Endothelial cell of umbilical vein (primary cell): ENCODE data around the gene CHST8.

Source experiments
- CTCF ChIP-seq, 2 donors: IDR thresholded peaks; 1 replicate in 1 of 2; 2 replicates in 1 of 2; pipeline ENCODE4 v1.5.1; 2011; ENCODE audit warnings: low read length in 2 of 2, mild to moderate bottlenecking in 2 of 2, moderate library complexity in 2 of 2, control low read depth in 1 of 2, inconsistent platforms in 1 of 2, low read depth in 1 of 2; ENCODE audit not compliant: insufficient read depth in 1 of 2; ENCODE audit errors: extremely low read depth in 1 of 2
- EZH2 ChIP-seq: IDR thresholded peaks from 2 replicates; pipeline ENCODE4 v1.6.1; 2012; ENCODE audit warnings: borderline replicate concordance, low read depth, mild to moderate bottlenecking, moderate library complexity, low read length, inconsistent platforms; ENCODE audit not compliant: severe bottlenecking
- FOS ChIP-seq: IDR thresholded peaks from 2 replicates; pipeline ENCODE4 v1.6.1; 2011; ENCODE audit warnings: mild to moderate bottlenecking, low read length, moderate library complexity, borderline replicate concordance; ENCODE audit not compliant: insufficient read depth
- GATA2 ChIP-seq: IDR thresholded peaks from 2 replicates; pipeline ENCODE4 v1.7.0; 2011; ENCODE audit warnings: low read depth, mild to moderate bottlenecking, moderate library complexity, mixed read lengths, low read length; ENCODE audit not compliant: insufficient read length, insufficient read depth
- JUN ChIP-seq: IDR thresholded peaks from 2 replicates; pipeline ENCODE4 v1.6.1; 2011; ENCODE audit warnings: borderline replicate concordance, low read depth; ENCODE audit not compliant: insufficient read length, insufficient read depth
- MYC ChIP-seq: IDR thresholded peaks from one replicate; pipeline ENCODE4 v1.6.1; 2011; ENCODE audit warnings: mild to moderate bottlenecking, low read depth, low read length
- POLR2A ChIP-seq: IDR thresholded peaks from 2 replicates; pipeline ENCODE4 v1.6.1; 2012; ENCODE audit warnings: low read depth, mild to moderate bottlenecking, control low read depth, low read length
- POLR2AphosphoS5 ChIP-seq: IDR thresholded peaks from 2 replicates; pipeline ENCODE4 v1.6.1; 2012; ENCODE audit warnings: low read depth, mild to moderate bottlenecking, control low read depth, low read length, moderate library complexity; ENCODE audit not compliant: insufficient read depth
- TF ChIP-seq, protein P1 (sequence below): IDR thresholded peaks from 2 replicates; pipeline ENCODE4 v1.6.1; 2011; ENCODE audit not compliant: insufficient read depth, insufficient read length

DNA sequence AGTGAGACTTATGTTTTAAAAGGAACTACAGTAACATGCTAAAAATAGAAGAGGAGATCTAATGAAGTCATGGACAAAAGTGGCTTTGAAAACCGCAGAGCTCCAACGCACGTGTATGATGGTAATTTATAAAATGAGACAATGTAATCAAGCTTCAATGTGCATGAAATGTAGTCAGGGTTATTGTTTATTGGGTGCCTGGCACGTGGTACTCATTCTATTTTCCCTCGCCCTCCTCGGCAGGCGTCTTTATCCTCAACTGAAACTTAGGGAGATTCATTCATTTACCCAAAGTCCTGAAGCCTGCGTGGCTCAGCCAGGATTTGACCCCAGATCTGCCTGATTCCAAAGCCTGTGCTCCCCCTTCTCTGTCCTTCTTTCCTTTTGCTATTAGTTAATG is 79.8 kb downstream of the CHST8 start:
- no peak for TF ChIP-seq CTCF (IDR thresholded peaks at IDR 0.05; ENCODE audit: extremely low read depth in 1 of 2, insufficient read depth in 1 of 2, low read depth in 1 of 2, low read length in 2 of 2)
- no peak for TF ChIP-seq GATA2
- no peak for TF ChIP-seq EZH2
- TF ChIP-seq, protein P1, sequence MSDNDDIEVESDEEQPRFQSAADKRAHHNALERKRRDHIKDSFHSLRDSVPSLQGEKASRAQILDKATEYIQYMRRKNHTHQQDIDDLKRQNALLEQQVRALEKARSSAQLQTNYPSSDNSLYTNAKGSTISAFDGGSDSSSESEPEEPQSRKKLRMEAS, result no peak
- no peak for TF ChIP-seq POLR2A
- TF ChIP-seq POLR2AphosphoS5, result no peak
- no peak for TF ChIP-seq JUN
- TF ChIP-seq FOS, result no peak
- no peak for TF ChIP-seq MYC
